Suprapubic skin (tissue), 4 donors: Measurements from ENCODE around the gene MAP3K8. TPM values are rescaled to one million over a fixed set of nuclear protein-coding genes. Genes with fewer than 3 reads are reported as not detected.

Experiments used
- DNase-seq, 2 donors: peaks; one replicate each; pipeline ENCODE4 v3.0.0-alpha.2; 2019; ENCODE audit warnings: low spot score in 2 of 2
- H3K27ac ChIP-seq: fragments of 200-600 bp; sonication (generic); one replicate; pipeline ENCODE4 v1.5.1; 2019
- H3K27me3 ChIP-seq: fragments of 200-600 bp; sonication (generic); one replicate; pipeline ENCODE4 v1.5.1; 2019
- H3K36me3 ChIP-seq: fragments of 200-600 bp; sonication (generic); one replicate; pipeline ENCODE4 v1.5.1; 2019
- H3K4me1 ChIP-seq: fragments of 200-600 bp; sonication (generic); one replicate; pipeline ENCODE4 v1.5.1; 2019
- H3K4me3 ChIP-seq: fragments of 200-600 bp; sonication (generic); one replicate; pipeline ENCODE4 v1.5.1; 2019; ENCODE audit warnings: mild to moderate bottlenecking
- H3K9me3 ChIP-seq: fragments of 200-600 bp; sonication (generic); one replicate; pipeline ENCODE4 v1.5.1; 2019
- EP300 ChIP-seq: sonication (generic); formaldehyde crosslinking; IDR thresholded peaks from one replicate; pipeline ENCODE4 v1.6.1; 2017; ENCODE audit warnings: antibody characterized with exemption
- POLR2A ChIP-seq, 2 donors: fragments of 450-650 bp; IDR thresholded peaks; one replicate each; pipeline ENCODE4 v1.6.1; 2017; ENCODE audit warnings: antibody characterized with exemption in 2 of 2, mild to moderate bottlenecking in 2 of 2, moderate library complexity in 2 of 2
- POLR2AphosphoS5 ChIP-seq, 3 donors: sonication (generic); formaldehyde crosslinking; IDR thresholded peaks; one replicate each; pipeline ENCODE4 v1.6.1; 2017; ENCODE audit warnings: antibody characterized with exemption in 3 of 3
- WGBS: methylation state at CpG from one replicate; pipeline ENCODE4 v1.1.5; 2018; 5-methylcytosine and 5-hydroxymethylcytosine counted together
- total RNA-seq, 4 donors: library from RNA; depleted of rRNA; stranded (reverse); fragments of >200 nt; gene quantifications; one replicate each; pipeline ENCODE4 v1.1.0, GENCODE V29; 2016
- TF ChIP-seq, protein P1 (sequence below), 2 donors: fragments of 200-600 bp in 1 of 2; fragments of 450-650 bp in 1 of 2; sonication (generic) in 1 of 2; IDR thresholded peaks; one replicate each; pipeline ENCODE4 v1.5.1; 2016 to 2019; ENCODE audit warnings: antibody characterized with exemption in 2 of 2, mild to moderate bottlenecking in 1 of 2, moderate library complexity in 1 of 2

MAP3K8 gene
- total RNA-seq, 4 donors from 2014 or later: 21.9 to 56.4 (median 54.2) TPM

DNA sequence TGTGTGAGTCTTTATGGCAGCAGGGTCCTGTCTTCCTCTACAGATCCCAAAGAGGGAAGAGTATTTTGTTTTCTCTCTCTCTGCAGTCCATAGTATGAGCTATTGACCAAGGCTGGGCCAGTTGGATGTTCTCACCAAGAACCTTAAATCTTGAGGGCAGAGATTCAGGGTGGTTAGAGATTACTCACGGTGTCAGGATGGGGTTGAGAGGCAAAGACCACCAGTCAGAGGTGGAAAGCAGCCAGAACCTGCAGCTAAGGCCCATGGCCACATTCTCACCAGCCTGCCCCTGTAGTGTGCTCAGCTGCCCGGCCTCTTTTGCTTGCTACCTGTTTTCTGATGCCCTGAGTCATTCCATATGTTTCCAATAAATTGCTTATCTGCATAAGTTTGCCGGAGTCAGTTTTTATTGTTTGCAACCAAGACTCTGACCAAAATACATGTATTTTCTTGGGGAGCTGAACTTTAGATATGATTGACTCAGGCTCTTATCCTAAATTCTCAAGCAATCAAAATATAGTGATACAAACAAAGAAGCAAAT, 67.0 kb downstream of the MAP3K8 start:
- WGBS: 77% methylated on average over 3 of the region's 3 CpGs

DNA sequence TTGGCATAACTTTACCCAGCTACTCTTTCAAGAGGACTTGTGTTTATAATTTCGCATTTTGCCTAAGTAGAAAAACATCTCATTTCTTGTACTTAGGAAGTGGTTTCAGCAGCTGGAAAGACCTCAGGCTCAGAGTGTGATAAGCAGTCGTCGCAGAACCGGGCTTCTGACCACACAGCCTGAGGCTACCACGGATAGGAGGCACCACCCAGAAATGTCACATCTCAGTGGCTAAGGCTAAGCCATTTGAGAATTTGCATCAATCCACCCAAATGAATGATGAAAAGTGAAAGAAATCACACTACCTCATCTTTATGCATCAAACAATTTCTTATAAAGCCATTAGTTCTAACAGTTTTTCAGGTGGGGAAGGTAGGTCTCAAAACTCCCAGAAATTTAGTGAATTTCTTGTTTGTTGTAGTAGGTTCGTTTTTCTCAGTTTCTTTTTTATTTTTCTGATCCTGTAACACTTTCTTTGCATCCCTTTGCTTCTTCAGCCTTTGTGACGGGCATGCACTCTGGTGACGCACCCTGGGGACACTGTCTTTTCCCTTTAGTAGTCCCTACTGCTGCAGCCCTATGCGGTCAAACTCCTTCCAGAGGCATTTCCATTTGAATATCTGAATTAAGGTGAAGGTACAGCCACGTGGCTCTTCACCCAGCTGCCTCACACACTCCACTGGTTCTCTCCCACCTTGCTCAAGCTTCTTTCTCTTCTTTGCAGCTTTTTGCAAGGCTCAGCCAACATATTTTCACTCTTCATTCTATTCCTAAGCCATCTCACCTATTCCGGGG, 68.5 kb downstream of the MAP3K8 start:
- Histone ChIP-seq H3K4me3 (no peak overlapping the region), H3K27me3 (no peaks in the 10 kb centered on the region), H3K4me1 (peaks cover 3% of the 10 kb centered on the region), H3K36me3 (no peaks in the 10 kb centered on the region), H3K27ac (no peak overlapping the region), H3K9me3 (no peaks in the 10 kb centered on the region)
- DNase-seq: no peak
- TF ChIP-seq, protein P1, sequence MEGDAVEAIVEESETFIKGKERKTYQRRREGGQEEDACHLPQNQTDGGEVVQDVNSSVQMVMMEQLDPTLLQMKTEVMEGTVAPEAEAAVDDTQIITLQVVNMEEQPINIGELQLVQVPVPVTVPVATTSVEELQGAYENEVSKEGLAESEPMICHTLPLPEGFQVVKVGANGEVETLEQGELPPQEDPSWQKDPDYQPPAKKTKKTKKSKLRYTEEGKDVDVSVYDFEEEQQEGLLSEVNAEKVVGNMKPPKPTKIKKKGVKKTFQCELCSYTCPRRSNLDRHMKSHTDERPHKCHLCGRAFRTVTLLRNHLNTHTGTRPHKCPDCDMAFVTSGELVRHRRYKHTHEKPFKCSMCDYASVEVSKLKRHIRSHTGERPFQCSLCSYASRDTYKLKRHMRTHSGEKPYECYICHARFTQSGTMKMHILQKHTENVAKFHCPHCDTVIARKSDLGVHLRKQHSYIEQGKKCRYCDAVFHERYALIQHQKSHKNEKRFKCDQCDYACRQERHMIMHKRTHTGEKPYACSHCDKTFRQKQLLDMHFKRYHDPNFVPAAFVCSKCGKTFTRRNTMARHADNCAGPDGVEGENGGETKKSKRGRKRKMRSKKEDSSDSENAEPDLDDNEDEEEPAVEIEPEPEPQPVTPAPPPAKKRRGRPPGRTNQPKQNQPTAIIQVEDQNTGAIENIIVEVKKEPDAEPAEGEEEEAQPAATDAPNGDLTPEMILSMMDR (IDR thresholded peaks at IDR 0.05): no peak
- TF ChIP-seq POLR2A (IDR thresholded peaks at IDR 0.05) (no peak), POLR2AphosphoS5 (IDR thresholded peaks at IDR 0.05) (no peak), EP300 (no peak)
- WGBS: 43% methylated on average over 11 of the region's 11 CpGs

More for the DNA sequence above, 67.0 kb downstream of the MAP3K8 start:
- Histone ChIP-seq H3K27me3 (no peaks in the 10 kb centered on the region), H3K4me3 (no peak overlapping the region), H3K27ac (no peak overlapping the region), H3K4me1 (peaks cover 3% of the 10 kb centered on the region), H3K9me3 (no peaks in the 10 kb centered on the region), H3K36me3 (no peaks in the 10 kb centered on the region)
- TF ChIP-seq POLR2A (IDR thresholded peaks at IDR 0.05) (no peak), POLR2AphosphoS5 (IDR thresholded peaks at IDR 0.05) (no peak), EP300 (no peak)
- TF ChIP-seq, protein P1 (IDR thresholded peaks at IDR 0.05): no peak
- no peak for DNase-seq

DNA sequence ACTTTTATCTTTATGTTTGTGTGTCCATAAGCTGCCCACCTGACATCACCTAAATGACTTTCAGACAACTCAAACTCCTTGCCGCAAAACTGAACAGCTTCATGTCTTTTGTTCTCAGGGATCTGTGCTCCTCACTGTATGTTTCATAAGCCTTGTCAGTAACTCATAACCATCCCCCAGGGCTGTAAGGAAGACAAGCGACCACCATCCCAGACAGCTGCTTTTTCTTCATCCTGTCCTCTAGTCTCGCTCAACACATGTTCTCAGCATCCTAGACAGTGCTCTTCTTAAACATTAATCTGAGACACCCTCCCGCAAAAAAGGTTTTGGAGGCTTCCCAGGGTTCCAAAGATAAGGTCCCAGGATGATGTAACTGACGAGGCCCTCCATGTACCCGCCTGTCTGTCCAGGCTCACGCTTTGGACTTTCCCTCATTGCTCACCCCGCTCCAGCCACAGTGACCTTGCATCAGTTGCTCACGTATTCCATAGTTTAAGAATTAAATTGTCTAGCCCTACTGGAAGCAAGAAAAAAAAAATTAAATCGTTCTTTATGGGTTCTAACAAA, 69.8 kb downstream of the MAP3K8 start:
- TF ChIP-seq, protein P1 (IDR thresholded peaks at IDR 0.05): no peak
- TF ChIP-seq POLR2AphosphoS5 (IDR thresholded peaks at IDR 0.05) (no peak), EP300 (no peak), POLR2A (IDR thresholded peaks at IDR 0.05) (no peak)
- no peaks in the 10 kb centered on the region for H3K9me3 ChIP-seq
- peaks cover 3% of the 10 kb centered on the region for H3K4me1 ChIP-seq
- 89% methylated on average over 10 of the region's 10 CpGs for WGBS
- no peak for DNase-seq
- H3K4me3 ChIP-seq: no peak overlapping the region
- H3K27me3 ChIP-seq: no peaks in the 10 kb centered on the region
- no peak overlapping the region for H3K27ac ChIP-seq
- H3K36me3 ChIP-seq: no peaks in the 10 kb centered on the region

DNA sequence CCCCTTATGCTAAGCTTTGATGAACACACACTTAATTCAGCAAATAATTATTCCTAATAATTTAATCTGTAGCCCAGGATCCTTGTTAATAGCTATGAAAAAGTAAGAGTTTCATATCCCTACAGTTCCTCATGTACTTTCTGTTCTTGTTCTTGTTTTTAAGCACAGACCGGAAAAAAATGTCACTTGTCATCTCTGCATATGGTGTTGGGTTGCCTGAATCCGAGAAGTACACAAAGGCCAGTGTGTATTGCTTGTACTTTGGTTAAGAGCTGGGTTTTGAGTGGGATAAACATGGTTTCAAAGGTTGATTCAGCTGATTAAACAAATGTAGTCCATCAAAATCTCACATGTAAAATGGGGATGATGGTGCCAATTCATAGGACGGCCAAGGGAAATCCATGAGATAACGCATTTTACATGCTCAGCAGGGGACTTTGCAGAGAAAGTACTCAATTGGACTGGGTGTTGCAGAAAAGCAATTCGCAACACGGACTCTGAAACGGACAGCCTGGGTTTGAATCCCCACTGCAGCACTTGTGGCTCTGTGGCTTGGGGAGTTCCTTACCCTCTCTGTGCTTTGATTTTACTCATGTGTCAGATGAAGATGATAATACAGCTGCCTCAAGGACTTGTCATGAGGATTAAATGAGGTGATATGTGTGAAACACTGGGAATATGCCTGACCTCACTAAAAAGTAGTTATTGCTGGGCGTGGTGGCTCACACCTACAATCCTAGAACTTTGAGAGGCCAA, 71.7 kb downstream of the MAP3K8 start:
- no peak for DNase-seq
- Histone ChIP-seq H3K36me3 (no peaks in the 10 kb centered on the region), H3K4me1 (peaks cover 3% of the 10 kb centered on the region), H3K4me3 (no peak overlapping the region), H3K9me3 (no peaks in the 10 kb centered on the region), H3K27ac (peak overlapping the region; percentile 61), H3K27me3 (no peaks in the 10 kb centered on the region)
- 85% methylated on average over 8 of the region's 8 CpGs for WGBS
- TF ChIP-seq POLR2A (IDR thresholded peaks at IDR 0.05) (no peak), POLR2AphosphoS5 (IDR thresholded peaks at IDR 0.05) (no peak), EP300 (no peak)
- TF ChIP-seq, protein P1 (IDR thresholded peaks at IDR 0.05): no peak
